GM12878 (cell line): Measurements from ENCODE around the gene NPR2. TPM values are rescaled to one million over a fixed set of nuclear protein-coding genes. Genes with fewer than 3 reads are reported as not detected.

Experiments used
- BCL3 ChIP-seq: IDR thresholded peaks from 2 replicates; pipeline ENCODE4 v1.6.1; 2011; ENCODE audit warnings: borderline replicate concordance, low read depth, mild to moderate bottlenecking, moderate library complexity, low read length; ENCODE audit not compliant: insufficient read depth, poor library complexity, severe bottlenecking
- BCLAF1 ChIP-seq: fragments of 450-650 bp; IDR thresholded peaks from 2 replicates; pipeline ENCODE4 v1.6.1; 2017; ENCODE audit warnings: antibody characterized with exemption, mild to moderate bottlenecking, moderate library complexity
- BMI1 ChIP-seq: fragments of 450-650 bp; IDR thresholded peaks from 2 replicates; pipeline ENCODE4 v1.6.1; 2016; ENCODE audit warnings: mild to moderate bottlenecking, moderate library complexity, borderline replicate concordance
- CBFB ChIP-seq: IDR thresholded peaks from 2 replicates; pipeline ENCODE4 v1.6.1; 2016; ENCODE audit warnings: antibody characterized with exemption, low read depth
- CREB1 ChIP-seq: IDR thresholded peaks from 2 replicates; pipeline ENCODE4 v1.6.1; 2012; ENCODE audit warnings: low read depth, mild to moderate bottlenecking, inconsistent platforms
- CREM ChIP-seq: IDR thresholded peaks from 2 replicates; pipeline ENCODE4 v1.6.1; 2014; ENCODE audit warnings: antibody characterized with exemption, low read depth
- EZH2 ChIP-seq: IDR thresholded peaks from 2 replicates; pipeline ENCODE4 v1.6.1; 2012; ENCODE audit warnings: low read depth, mild to moderate bottlenecking, control low read depth, inconsistent platforms, low read length, borderline replicate concordance; ENCODE audit not compliant: control insufficient read depth
- FOS ChIP-seq: IDR thresholded peaks from 3 replicates; pipeline ENCODE4 v1.6.1; 2011; ENCODE audit warnings: borderline replicate concordance; ENCODE audit not compliant: insufficient read length; ENCODE audit errors: extremely low read depth
- GABPA ChIP-seq: IDR thresholded peaks from 2 replicates; pipeline ENCODE4 v1.6.1; 2014; ENCODE audit warnings: antibody characterized with exemption, low read depth, mild to moderate bottlenecking, inconsistent platforms
- HDAC2 ChIP-seq: fragments of 200-600 bp; sonication (generic); IDR thresholded peaks from 2 replicates; pipeline ENCODE4 v1.6.1; 2017
- LARP7 ChIP-seq: fragments of 450-650 bp; IDR thresholded peaks from 2 replicates; pipeline ENCODE4 v1.6.1; 2017; ENCODE audit warnings: mild to moderate bottlenecking
- MEF2A ChIP-seq: IDR thresholded peaks from 2 replicates; pipeline ENCODE4 v1.6.1; 2011; ENCODE audit warnings: low read depth, mild to moderate bottlenecking, low read length, moderate library complexity; ENCODE audit not compliant: insufficient read depth
- MEF2B ChIP-seq: fragments of 450-650 bp; IDR thresholded peaks from 2 replicates; pipeline ENCODE4 v1.6.1; 2018; ENCODE audit warnings: mild to moderate bottlenecking, moderate library complexity; ENCODE audit not compliant: partially characterized antibody, poor library complexity, severe bottlenecking
- MTA2 ChIP-seq: fragments of 450-650 bp; IDR thresholded peaks from 2 replicates; pipeline ENCODE4 v1.6.1; 2016; ENCODE audit warnings: low read depth, mild to moderate bottlenecking, moderate library complexity
- NFIC ChIP-seq: IDR thresholded peaks from 2 replicates; pipeline ENCODE4 v1.6.1; 2012; ENCODE audit warnings: low read depth, mild to moderate bottlenecking, inconsistent platforms, low read length, moderate library complexity
- NFXL1 ChIP-seq: fragments of 450-650 bp; IDR thresholded peaks from 2 replicates; pipeline ENCODE4 v1.6.1; 2017; ENCODE audit warnings: antibody characterized with exemption, mild to moderate bottlenecking, borderline replicate concordance
- NR2C1 ChIP-seq: fragments of 450-650 bp; IDR thresholded peaks from 2 replicates; pipeline ENCODE4 v1.6.1; 2017; ENCODE audit warnings: antibody characterized with exemption, mild to moderate bottlenecking, moderate library complexity
- NR2F1 ChIP-seq: fragments of 450-650 bp; conservative IDR thresholded peaks from 2 replicates; pipeline ENCODE4 v1.6.1; 2017; ENCODE audit warnings: mild to moderate bottlenecking
- NRF1 ChIP-seq: conservative IDR thresholded peaks from 2 replicates; pipeline ENCODE4 v1.6.1; 2011; ENCODE audit warnings: mild to moderate bottlenecking, low read depth, low read length, improper control_type of control experiment
- PAX5 ChIP-seq: IDR thresholded peaks from 2 replicates; pipeline ENCODE4 v1.6.1; 2011; ENCODE audit warnings: low read depth, low read length, borderline replicate concordance
- POLR2AphosphoS5 ChIP-seq: IDR thresholded peaks from 2 replicates; pipeline ENCODE4 v1.6.1; 2011; ENCODE audit warnings: mild to moderate bottlenecking, low read length, inconsistent platforms
- RAD51 ChIP-seq: fragments of 450-650 bp; IDR thresholded peaks from 2 replicates; pipeline ENCODE4 v1.6.1; 2016; ENCODE audit warnings: moderate library complexity, mild to moderate bottlenecking, inconsistent platforms
- SIN3A ChIP-seq: IDR thresholded peaks from 2 replicates; pipeline ENCODE4 v1.6.1; 2012; ENCODE audit warnings: low read depth, low read length, improper control_type of control experiment
- SPI1 ChIP-seq: IDR thresholded peaks from 2 replicates; pipeline ENCODE4 v1.6.1; 2011; ENCODE audit warnings: low read depth, mild to moderate bottlenecking, low read length, moderate library complexity, borderline replicate concordance; ENCODE audit not compliant: insufficient read depth
- SRF ChIP-seq, 2 experiments: IDR thresholded peaks; 2 replicates each; pipeline ENCODE4 v1.6.1; 2011; ENCODE audit warnings: low read depth in 2 of 2, low read length in 2 of 2, mild to moderate bottlenecking in 1 of 2, moderate library complexity in 1 of 2
- STAT3 ChIP-seq: IDR thresholded peaks from 2 replicates; pipeline ENCODE4 v1.6.1; 2011; ENCODE audit warnings: low read depth, low read length, improper control_type of control experiment
- TCF7 ChIP-seq: IDR thresholded peaks from 2 replicates; pipeline ENCODE4 v1.6.1; 2014; ENCODE audit warnings: antibody characterized with exemption, borderline replicate concordance
- ZBED1 ChIP-seq: IDR thresholded peaks from 2 replicates; pipeline ENCODE4 v1.6.1; 2016; ENCODE audit warnings: borderline replicate concordance
- ZNF24 ChIP-seq: fragments of 450-650 bp; IDR thresholded peaks from 2 replicates; pipeline ENCODE4 v1.6.1; 2017; ENCODE audit warnings: antibody characterized with exemption, mild to moderate bottlenecking
- ZNF384 ChIP-seq: IDR thresholded peaks from 2 replicates; pipeline ENCODE4 v1.6.1; 2012; ENCODE audit warnings: low read depth, mild to moderate bottlenecking, low read length, improper control_type of control experiment, borderline replicate concordance
- polyA plus RNA-seq, 11 experiments: library from polyadenylated mRNA; depleted of rRNA in 4 of 11; unstranded in 6 of 11; stranded (reverse) in 5 of 11; fragments of >200 nt; fragmentation: Nextera tagmentation in 4 of 11; fragmentation: Illumina TruSeq in 1 of 11; extraction: Ambion mirVana in 4 of 11; extraction: Trizol in 1 of 11; gene quantifications; 1 replicate in 1 of 11; 2 replicates in 10 of 11; pipeline versions ENCODE4 v1.2.1 to v1.2.3, GENCODE V29; 2011 to 2016; ENCODE audit warnings: inconsistent platforms in 2 of 11, missing spikeins in 2 of 11, low read depth in 1 of 11
- total RNA-seq, 4 experiments: library from RNA; depleted of rRNA in 3 of 4; stranded (reverse); fragments of >200 nt in 3 of 4; fragmentation: Illumina TruSeq in 1 of 4; extraction: Trizol in 1 of 4; gene quantifications; 2 replicates each; pipeline versions ENCODE4 v1.2.1 to v1.2.3, GENCODE V29; 2013 to 2021

NPR2 gene
- total and polyA plus RNA-seq, 10 of the 15 experiments (the other 5 are each of a cell fraction or from before 2014, with no cell fraction given), result 2.0 to 20.9 (median 6.8) TPM

GRCh38 chr9:35748858-35749514 is 42.4 kb upstream of the NPR2 start, which contains the start of the genes GBA2 and RGP1 (continued):
- TF ChIP-seq SIN3A, result peak; percentile 54; the same call in 1 of the 2 replicates
- TF ChIP-seq FOS, result no peak
- 0 out of 4 replicates have a peak, but pooled peaks of 1 of the 2 experiments have one; percentile 24 for TF ChIP-seq SRF (IDR thresholded peaks at IDR 0.05; ENCODE audit: low read depth in 2 of 2, low read length in 2 of 2)
- TF ChIP-seq NRF1, result no peak
- TF ChIP-seq PAX5, result no peak
- no peak for TF ChIP-seq EZH2
- TF ChIP-seq NFXL1, result 0 out of 2 replicates have a peak, but pooled peaks have one; percentile 38
- no peak for TF ChIP-seq BCLAF1
- no peak for TF ChIP-seq BCL3
- no peak for TF ChIP-seq MTA2
- peak; percentile 91 for TF ChIP-seq LARP7
- no peak for TF ChIP-seq MEF2A
- no peak for TF ChIP-seq CBFB
- TF ChIP-seq NR2F1, result peak; percentile 100
- TF ChIP-seq CREB1, result peak; percentile 44
- peak; percentile 41; the same call in 1 of the 2 replicates for TF ChIP-seq ZNF24
- no peak for TF ChIP-seq ZNF384
- TF ChIP-seq MEF2B, result peak; percentile 64
- no peak for TF ChIP-seq RAD51
- no peak for TF ChIP-seq BMI1
- no peak for TF ChIP-seq STAT3
- TF ChIP-seq ZBED1, result no peak
- no peak for TF ChIP-seq NFIC
- no peak for TF ChIP-seq TCF7
- 0 out of 2 replicates have a peak, but pooled peaks have one; percentile 35 for TF ChIP-seq POLR2AphosphoS5
- TF ChIP-seq NR2C1, result peak; percentile 90
- TF ChIP-seq GABPA, result peak; percentile 89
- TF ChIP-seq SPI1, result peak; percentile 21; the same call in 1 of the 2 replicates
- no peak for TF ChIP-seq HDAC2
- no peak for TF ChIP-seq CREM
